ENCODE data around the gene A4GALT. TPM values are rescaled to one million over a fixed set of nuclear protein-coding genes. Genes with fewer than 3 reads are reported as not detected.
A peak's percentile ranks its signal among the peaks of the same experiment; 100 is the strongest.
"Not testable (repeated sequence)": the region's sequence is repeated elsewhere in the genome, so short reads cannot be mapped to it uniquely, and the experiment has no call there.

The A4GALT gene, protein sequence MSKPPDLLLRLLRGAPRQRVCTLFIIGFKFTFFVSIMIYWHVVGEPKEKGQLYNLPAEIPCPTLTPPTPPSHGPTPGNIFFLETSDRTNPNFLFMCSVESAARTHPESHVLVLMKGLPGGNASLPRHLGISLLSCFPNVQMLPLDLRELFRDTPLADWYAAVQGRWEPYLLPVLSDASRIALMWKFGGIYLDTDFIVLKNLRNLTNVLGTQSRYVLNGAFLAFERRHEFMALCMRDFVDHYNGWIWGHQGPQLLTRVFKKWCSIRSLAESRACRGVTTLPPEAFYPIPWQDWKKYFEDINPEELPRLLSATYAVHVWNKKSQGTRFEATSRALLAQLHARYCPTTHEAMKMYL
- total RNA-seq (2014; rRNA removed; shearing (Covaris generic)), result 36.6 and 49.2 TPM in 2 replicates

DNA sequence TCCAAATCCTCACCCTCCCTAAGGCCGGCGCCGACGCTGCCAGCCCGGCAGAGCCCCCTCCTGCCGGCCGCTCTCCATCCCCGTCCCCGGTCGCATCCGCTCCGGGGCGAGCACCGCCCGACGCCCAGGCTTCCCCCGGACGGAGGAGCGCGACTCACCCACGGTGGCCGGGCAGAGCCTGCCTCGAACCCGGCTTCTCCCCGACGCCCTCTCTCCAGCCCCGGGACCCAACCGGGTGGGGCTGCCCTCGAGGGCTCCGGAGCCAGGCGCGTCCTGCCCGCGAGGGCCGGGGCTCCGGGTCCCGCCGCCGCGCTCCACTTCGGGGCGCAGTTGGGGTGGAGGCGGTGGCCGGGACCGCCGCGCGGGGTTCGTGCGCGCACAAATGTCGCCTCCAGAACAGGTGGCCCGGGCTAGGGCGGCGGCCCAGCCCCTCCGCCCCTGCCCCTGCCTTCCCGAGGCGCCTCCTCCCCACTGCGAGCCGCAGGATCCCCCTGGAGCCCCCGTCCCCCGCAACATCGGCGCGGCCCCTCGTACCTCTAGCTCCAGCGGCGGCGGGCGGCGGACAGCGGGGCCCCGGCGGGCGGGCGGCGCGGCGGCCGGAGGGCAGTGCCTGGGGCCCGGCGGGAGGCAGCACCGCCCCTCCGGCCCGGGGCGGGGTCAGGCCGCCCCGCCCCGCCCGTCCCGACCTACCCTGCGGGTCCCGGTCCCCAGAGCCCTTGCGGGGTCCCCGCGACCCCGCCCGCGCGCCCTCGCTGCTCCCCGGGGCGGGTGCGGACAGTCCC lies at the start of gene A4GALT:
A4GALT (minus strand) TSS at position 608 of the 782 bp plus-strand sequence. CDS start 26,919 bp downstream, outside the sequence.
- no peak for DNase-seq (ENCODE audit: low spot score)

DNA sequence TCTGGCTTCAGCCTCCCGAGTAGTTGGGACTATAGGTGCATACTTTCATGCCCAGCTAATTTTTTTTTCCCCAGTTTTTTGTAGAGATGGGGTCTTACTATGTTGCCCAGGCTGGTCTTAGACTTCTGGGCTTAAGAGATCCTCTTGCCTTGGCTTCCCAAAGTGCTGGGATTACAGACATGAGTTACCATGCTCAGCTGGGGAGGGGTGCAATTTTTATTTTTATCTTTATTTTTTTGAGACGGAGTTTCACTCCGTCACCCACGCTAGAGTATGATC lies 49.7 kb upstream of the A4GALT start:
- DNase-seq (ENCODE audit: low spot score), result no peak

DNA sequence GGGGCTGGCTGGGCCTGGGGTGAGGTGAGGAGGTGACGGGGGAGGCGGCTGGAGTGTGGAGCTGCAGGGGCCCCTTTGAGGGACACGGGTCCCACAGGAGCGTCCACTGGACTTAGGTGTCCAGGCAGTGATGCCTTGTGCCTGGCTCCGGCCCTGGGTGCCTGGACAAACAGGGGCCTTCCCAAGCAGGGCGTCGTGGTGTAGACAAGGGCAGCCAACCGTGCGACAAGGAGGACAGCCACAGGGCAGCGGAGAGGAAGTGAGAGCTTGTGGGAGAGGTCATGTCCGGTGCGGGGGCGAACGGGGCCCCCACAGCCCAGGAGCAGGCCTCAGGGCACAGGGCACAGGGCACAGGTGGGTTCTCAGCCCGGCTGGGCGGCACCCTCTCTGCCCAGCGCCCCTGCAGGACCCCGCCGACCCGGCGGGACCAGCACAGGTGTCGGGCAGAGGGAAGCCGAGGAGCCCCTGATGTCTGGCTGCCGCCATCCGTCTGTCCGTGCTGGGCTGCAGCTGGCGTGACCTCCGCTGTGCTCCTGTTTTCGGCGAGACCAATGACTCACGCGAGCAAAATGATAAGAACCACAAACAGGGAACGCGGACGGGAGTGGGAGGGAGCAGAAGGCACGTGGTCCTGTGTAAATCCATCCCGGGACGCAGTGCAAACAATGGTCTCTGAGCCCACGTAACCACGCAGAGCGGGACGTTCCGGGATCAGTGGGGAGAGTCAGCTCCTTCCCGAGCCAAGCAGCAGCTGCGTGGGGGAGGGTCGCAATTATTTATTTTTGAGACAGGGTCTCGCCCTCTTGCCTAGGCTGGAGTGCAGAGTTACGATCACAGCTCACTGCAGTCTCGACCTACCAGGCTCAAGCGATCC lies 49.1 kb upstream of the A4GALT start:
- peak; percentile 44 for DNase-seq (ENCODE audit: low spot score)

DNA sequence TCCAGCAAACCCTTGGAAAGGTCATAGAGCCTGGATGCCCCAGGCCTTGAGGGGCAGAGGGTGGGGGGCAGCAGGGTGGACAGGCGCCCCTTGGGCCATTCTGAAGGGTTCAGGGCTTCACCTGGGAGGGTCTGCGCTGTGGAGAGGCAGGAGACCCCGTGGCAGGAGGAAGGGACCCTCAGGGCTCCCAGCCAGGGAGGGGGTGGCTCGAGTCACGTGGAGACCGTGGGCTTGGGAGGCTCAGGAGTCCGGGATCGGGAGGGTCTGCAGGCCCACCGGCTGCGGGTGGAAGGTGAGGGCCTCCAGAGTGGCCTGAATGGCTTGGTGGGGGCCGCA lies 48.5 kb upstream of the A4GALT start:
- no peak for DNase-seq (ENCODE audit: low spot score)

DNA sequence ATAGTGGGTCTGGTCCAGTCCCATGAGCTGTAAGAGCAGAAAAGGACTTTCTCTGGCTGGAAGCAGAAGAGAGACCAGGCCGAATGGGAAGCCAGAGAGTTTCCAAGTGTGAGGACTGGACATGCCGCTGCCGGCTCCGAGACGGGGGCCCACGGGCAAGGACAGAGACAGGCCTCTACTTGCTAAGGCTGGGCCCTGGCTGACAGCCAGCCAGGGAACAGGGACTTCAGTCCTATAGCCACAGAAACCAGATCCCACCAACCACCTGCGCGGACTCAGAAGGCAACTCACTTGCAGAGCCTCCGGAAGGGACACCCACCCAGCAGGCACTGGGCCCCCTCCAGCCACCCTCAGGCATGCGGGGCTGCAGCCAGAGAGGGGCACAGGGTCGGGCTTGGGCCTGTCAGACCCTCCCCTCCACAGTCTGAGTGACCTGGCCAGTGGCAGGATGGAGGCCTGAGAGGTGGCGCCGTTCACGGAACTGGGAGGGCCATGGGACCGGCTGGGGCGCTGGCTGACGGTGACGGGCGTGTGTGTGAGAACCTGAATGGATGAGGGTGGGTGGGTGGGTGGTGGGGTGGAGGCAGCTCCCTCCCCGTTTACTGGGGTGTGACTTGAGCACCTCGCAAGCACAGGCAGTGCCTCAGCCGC lies 47.8 kb upstream of the A4GALT start:
- DNase-seq (ENCODE audit: low spot score), result no peak

DNA sequence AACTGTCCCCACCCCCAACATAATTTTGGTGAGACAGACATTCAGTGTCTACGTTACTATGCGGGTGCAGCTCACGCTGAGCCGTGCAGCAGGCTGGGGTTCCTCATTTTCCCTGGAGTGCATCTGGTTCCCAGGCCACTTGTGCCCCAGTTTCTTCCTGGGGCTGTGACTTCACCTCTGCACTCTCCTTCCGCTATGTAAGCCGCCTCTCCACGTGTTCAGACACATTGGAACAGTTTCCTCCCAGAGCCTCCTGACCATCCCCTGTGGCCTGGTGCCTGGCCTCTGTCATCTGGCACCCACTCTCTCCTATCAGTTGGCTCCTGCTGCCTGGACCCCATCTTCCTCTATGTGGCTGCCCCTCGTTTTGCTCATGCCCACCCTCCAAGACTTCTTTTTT lies 46.2 kb upstream of the A4GALT start:
- DNase-seq (ENCODE audit: low spot score), result no peak

DNA sequence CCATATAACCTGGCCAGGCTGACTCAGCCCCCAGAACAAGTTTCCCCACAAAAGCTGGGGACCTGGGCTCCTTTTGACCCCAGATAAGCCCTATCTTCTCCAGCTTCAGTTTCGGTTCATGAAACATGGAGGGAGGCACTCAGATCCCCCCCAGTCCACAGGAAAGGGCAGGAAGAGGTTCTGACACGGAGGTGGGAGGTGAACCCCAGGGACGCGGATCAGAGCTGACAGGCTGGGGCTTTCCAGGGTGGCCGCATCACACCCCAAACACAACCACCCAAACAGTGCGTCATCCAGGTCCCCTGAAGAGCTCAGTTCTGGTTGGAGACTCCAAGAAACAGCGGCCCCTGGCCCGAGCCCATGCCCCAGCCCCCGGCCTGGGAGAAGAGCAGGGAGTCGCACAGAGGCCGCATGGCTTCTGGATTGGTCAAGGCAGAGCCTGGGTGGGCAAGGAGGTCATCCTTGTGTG lies 44.3 kb upstream of the A4GALT start:
- no peak for DNase-seq (ENCODE audit: low spot score)

DNA sequence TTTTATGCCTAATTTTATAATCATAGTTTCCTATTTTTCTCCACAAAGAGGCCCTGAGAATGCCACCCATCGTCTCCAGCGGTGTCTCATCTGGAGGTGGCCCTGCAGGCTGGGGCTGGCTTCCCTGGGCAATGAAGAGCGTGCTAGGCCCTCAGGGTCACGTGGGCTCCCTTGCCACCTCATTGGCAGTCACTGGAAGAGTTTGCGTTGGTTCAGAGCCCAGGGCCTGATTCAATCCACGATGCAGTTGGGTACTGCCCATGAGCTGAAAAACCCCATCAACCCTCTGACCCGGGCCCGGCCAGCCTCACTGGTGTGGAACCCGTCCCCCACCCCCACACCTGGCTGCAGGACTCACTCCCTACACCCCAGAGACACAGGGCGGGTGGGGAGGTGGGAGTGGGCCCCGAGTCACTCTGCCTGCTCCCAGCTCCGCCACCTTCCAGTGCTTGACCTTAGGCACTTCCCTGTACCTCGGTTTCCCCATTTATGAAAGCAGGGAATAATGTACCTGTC lies 43.4 kb upstream of the A4GALT start:
- no peak for DNase-seq (ENCODE audit: low spot score)

DNA sequence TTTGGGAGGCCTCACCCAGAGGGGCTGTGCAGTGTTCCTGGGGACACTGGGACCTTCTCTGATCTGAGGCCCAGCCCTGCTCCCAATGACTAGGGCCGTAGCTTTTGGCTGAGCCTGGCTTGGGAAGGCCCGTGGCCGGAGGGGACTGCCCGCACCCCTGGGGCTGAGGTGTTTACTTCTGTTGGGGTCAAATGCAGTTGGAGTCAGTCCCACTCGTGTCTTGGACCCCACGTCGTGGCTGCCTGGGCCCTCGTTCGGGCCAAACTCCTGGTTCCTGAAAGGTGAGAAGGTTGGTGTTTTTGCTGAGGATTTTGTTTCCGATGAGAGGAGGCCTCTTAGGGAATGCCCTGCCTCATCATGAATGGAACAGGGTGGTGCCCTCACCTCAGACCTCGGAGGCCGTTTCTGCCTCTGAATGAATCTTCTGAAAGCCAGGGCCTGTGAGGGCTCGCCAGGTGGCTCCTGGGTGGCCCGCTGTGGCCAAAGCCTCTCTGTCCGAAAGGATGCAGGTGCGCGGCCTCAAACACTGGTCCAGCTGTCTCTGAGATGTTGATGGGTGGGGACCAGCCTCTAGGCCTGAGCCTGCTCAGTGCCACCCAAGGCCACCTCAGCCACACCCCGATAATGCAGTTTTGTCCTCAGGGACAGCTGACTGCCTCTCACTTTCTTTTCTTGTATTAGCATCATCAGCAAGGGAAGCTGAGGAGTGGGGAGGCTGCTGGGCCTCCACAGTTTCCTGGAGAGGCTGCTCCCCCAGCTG lies 40.3 kb upstream of the A4GALT start:
- no peak for DNase-seq (ENCODE audit: low spot score)

DNA sequence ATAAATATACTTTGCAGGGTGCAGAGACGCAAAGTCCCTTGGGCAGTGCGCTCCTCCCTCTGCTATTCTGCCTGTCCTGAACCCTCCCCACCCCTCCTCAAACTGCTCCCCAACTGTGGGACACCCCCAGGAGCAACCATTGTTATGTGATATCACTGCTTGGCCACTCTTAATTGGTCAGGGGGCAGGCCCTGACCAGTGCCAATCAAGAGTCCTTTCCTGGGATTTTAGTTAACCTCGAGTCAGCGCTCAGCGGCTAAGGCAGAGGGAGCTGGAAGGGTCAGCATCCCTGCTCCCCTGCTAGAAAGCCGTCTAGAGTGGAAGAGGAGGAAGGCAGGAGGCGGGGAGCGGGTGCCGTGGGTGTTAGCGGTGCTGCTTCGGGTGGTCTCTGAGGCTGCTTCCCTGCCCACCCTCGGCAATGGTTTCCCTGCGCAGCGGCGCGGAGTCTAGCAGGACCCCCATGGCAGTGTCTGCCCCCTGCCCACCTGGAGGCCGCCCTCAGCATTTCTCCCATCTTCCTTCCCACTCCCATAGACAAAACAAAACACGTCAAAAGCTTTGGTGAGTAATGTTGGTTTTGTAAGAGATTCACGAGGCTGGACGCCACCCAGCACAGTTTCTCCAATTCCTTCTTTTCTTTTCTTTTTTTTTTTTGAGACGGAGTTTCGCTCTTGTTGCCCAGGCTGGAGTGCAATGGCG lies 38.4 kb upstream of the A4GALT start:
- DNase-seq (ENCODE audit: low spot score), result no peak

DNA sequence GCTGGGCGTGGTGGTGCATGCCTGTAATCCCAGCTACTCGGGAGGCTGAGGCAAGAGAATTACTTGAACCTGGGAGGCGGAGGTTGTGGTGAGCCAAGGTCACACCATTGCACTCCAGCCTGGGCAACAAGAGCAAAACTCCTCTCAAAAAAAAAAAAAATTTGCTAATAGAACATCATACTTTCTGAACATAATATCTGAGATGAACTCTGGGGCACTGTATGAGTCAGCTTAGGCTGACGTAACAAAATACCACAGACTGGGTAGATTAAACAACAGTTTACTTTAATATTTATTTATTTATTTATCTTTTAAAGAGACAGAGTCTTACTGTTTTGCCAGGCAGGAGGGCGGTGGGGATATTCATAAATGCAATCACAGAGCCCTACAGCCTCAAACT lies 34.9 kb upstream of the A4GALT start:
- not testable (repeated sequence) for DNase-seq (ENCODE audit: low spot score)

DNA sequence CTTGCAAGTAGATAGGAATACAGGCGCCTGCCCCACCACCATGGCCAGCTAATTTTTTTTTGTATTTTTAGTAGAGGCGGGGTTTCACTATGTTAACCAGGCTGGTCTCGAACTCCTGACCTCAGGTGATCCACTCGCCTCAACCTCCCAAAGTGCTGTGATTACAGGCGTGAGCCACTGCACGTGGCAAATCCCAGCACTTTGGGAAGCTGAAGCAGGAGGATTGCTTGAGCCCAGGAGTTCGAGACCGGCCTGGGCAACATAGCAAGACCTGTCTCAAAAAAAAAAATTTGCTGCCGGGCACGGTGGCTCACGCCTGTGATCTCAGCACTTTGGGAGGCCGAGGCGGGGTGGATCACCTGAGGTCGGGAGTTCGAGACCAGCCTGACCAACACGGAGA lies 34.5 kb upstream of the A4GALT start:
- not testable (repeated sequence) for DNase-seq (ENCODE audit: low spot score)

DNA sequence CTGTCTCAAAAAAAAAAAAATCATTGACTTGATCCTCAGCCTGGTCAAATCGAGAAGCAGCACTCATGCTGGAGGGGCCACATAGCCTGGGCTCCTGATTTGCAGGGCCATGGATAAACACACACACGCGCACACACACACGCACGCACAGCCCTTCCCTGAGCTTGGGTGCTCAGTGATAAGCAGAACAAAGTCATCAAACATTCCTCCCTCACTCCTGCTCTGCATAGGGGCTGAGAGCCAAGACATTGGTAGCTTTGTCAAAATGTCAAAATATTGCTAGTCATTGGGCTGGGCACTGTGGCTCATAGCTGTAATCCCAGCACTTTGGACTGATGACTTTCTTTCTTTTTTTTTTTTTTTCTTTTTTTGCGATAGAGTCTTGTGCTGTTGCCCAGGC lies 34.0 kb upstream of the A4GALT start:
- DNase-seq (ENCODE audit: low spot score), result no peak

DNA sequence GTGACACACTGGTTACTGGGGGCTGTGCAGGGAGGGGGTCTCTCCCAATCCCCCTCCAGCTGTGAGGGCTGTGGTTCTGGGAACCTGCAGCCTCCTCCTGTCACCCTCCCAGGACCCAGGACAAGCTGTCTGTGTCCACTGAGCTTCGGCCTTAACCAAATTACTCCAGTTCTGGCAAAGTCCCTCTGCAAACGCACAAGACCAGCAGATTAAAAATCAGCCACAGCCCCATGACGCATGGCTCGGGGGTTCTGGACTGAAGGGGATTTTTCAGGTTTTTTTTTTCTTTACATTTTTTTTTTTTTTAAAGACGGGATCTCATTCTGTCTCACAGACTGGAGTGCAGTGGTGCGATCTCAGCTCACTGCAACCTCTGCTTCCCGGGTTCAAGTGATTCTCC lies 32.2 kb upstream of the A4GALT start:
- no peak for DNase-seq (ENCODE audit: low spot score)

DNA sequence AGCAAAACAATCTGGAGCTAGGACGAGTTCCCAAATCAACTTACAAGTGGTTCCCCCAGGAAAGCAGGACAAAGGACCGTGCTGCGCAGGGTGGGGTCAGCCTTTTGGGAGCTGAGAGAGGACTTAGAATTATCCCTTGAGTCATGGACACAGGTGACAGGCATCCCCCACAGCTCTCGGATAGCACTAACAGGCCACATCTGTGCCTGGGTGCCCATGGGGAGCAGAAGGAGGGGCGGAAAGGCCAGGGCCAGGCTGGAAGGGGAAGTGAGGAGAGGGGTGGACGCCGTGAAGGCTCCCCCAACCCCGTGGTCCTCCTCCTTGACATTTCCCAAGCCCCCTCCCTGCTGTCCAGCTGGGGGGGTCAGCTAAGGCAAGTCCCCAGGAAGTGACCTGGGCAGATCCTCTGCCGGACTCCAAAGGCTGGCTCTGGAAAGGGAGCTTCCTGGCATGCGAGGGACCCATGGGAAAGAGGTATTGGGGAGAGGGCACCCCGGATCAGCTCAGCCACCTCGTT lies 31.6 kb upstream of the A4GALT start:
- no peak for DNase-seq (ENCODE audit: low spot score)

DNA sequence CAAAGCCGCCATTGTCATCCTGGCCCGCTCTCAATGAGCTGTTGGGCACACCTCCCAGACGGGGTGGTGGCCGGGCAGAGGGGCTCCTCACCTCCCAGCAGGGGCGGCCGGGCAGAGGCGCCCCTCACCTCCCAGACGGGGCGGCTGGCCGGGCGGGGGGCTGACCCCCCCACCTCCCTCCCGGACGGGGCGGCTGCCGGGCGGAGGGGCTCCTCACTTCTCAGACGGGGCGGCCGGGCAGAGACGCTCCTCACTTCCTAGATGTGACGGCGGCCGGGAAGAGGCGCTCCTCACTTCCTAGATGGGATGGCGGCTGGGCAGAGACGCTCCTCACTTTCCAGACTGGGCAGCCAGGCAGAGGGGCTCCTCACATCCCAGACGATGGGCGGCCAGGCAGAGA lies 29.8 kb upstream of the A4GALT start:
- DNase-seq (ENCODE audit: low spot score), result not testable (repeated sequence)

DNA sequence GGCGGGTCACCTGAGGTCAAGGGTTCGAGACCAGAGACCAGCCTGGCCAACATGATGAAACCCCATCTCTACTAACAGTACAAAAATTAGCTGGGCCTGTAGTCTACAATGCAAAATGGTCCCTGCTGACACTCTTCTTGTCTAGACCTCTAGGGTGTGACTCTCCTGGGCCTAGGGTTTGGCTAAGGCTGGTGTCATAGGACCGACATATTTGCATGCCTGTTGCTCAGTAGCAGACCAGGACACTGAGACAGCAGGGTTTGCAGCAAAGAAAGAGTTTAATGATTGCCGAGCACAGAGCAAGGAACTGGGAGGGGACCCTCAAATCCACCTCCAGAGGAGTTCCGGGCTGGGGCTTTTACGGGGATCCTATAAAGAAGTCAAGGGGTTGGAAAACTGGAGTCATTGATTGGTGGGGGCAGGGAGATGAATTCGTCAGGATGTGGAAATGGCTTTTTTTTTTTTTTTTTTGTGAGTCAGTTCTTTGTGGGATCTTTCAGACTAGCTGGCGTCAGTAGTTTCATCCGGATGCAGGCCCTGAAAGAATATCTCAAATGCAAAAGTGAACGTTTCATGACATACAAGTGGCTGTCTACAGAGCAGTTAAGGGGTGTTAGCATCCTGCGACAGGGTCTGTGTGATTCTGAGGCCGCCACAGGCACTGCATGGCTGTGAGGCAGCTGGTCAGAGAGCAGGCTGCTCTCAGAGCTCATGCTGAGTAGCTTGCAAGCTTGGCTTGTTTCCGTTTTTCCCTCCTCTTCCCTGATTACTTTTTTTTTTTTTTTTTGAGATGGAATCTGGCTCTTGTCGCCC lies 27.2 kb upstream of the A4GALT start:
- DNase-seq (ENCODE audit: low spot score), result no peak

DNA sequence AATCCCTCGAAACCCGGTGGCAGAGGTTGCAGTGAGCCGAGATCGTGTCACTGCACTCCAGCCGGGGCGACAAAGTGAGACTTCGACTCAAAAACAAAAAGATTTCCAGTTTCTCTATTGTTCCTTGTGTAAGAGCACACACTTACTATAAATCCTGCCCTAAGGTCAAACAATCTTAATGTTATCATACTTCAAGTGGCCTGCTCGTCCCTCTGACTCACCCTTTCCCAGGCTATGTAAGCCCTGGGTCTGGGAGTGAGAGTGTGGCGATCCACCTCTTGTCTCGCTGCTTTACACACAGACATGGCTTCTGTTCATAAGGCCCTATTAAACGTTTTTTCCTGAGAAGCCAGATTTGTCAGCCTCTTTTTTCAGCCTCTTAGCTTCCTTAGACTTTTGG lies 24.4 kb upstream of the A4GALT start:
- DNase-seq (ENCODE audit: low spot score), result peak; percentile 62

DNA sequence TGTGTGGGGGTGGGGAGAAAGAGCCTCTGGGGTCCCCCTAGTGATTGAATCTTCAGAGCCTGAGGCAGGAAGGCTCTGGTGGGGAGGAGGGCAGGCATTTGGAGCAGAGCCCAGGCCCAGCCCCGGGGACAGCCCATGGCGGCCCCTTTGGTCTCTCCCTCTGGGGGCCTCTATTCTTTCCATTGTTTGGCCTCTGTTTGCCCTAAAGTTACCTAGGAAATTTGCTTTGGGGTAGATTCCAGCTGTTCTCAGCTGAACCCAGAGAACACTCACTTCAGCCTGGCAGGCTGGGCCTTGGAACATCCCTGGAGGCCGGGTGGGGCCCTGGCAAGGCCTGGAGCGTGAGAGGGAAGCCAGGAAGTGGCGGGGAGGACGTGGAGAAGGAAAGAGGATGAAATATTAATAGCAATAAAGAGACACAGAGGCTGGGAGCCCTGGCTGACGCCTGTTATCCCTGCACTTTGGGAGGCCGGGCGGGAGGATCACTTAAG lies 22.9 kb upstream of the A4GALT start:
- peak; percentile 50 for DNase-seq (ENCODE audit: low spot score)
